Measurements from ENCODE around the gene PHLDA2. TPM values are rescaled to one million over a fixed set of nuclear protein-coding genes. Genes with fewer than 3 reads are reported as not detected.
"Not testable (repeated sequence)": the region's sequence is repeated elsewhere in the genome, so short reads cannot be mapped to it uniquely, and the experiment has no call there.

The PHLDA2 gene
- total and polyA plus RNA-seq, 3 experiments from 2014 or later, result 1.3 to 2.9 (median 2.1) TPM

GRCh38 chr11:2937641-2938457 lies 8.6 kb upstream of the PHLDA2 start:
- Mint-ChIP-seq H3K27ac (peak overlapping the region in 6 of 8 donors; percentile 20 to 93 (median 64)), H3K4me3 (peak overlapping the region in 6 of 7 donors; percentile 7 to 81 (median 48)), H3K9me3 (peaks cover 5 to 28% (median 24%) of the 10 kb centered on the region in 5 donors), H3K27me3 (peaks cover 0 to 18% of the 10 kb centered on the region in 2 donors), H3K4me1 (peaks cover 5 to 29% (median 7%) of the 10 kb centered on the region in 3 donors), H3K36me3 (peaks cover 1 to 15% (median 2%) of the 10 kb centered on the region in 3 donors)
- DNase-seq; POLR2A ChIA-PET; H3K27me3 ChIP-seq (ENCODE audit: insufficient read depth, low read length, poor library complexity, severe bottlenecking); H3K4me1 ChIP-seq (ENCODE audit: insufficient read depth, low read length); H3K4me3 ChIP-seq (ENCODE audit: low read length); H3K27ac ChIP-seq (ENCODE audit: low read depth, low read length); CTCF ChIA-PET; H3K36me3 ChIP-seq (ENCODE audit: insufficient read depth, low read length): not testable (repeated sequence)
- peaks cover 15% of the 10 kb centered on the region for H3K9me3 ChIP-seq (ENCODE audit: low read length)

GRCh38 chr11:2934611-2935239 lies 5.5 kb upstream of the PHLDA2 start:
- peaks cover 9 to 26% (median 11%) of the 10 kb centered on the region in 3 donors for H3K4me1 Mint-ChIP-seq
- no peak overlapping the region for H3K4me3 Mint-ChIP-seq
- H3K27me3 Mint-ChIP-seq, result peaks cover 7 to 22% of the 10 kb centered on the region in 2 donors
- Histone ChIP-seq H3K27me3 (ENCODE audit: insufficient read depth, low read length, poor library complexity, severe bottlenecking) (peaks cover 5% of the 10 kb centered on the region), H3K36me3 (ENCODE audit: insufficient read depth, low read length) (no peaks in the 10 kb centered on the region), H3K4me3 (ENCODE audit: low read length) (no peak overlapping the region), H3K4me1 (ENCODE audit: insufficient read depth, low read length) (peaks cover 10% of the 10 kb centered on the region), H3K9me3 (ENCODE audit: low read length) (peaks cover 15% of the 10 kb centered on the region), H3K27ac (ENCODE audit: low read depth, low read length) (no peak overlapping the region)
- peak overlapping the region in 1 of 8 donors; percentile 15 for H3K27ac Mint-ChIP-seq
- peaks cover 5 to 27% (median 24%) of the 10 kb centered on the region in 5 donors for H3K9me3 Mint-ChIP-seq
- CTCF ChIA-PET, result no interaction called here
- POLR2A ChIA-PET, result interaction anchor here (1.2 kb wide), 1 partner anchor 42 kb away, joined by 3 read pairs; no protein-coding TSS in a partner anchor
- no peak for DNase-seq
- peaks cover 1 to 15% (median 4%) of the 10 kb centered on the region in 3 donors for H3K36me3 Mint-ChIP-seq

- H3K27me3 ChIP-seq (ENCODE audit: insufficient read depth, low read length, poor library complexity, severe bottlenecking), result peaks cover 6% of the 10 kb centered on the region
- H3K27me3 Mint-ChIP-seq, result peaks cover 8 to 19% of the 10 kb centered on the region in 2 donors
- no peak overlapping the region for H3K4me3 Mint-ChIP-seq
- H3K27ac ChIP-seq (ENCODE audit: low read depth, low read length), result no peak overlapping the region
- H3K9me3 Mint-ChIP-seq, result peaks cover 5 to 23% (median 22%) of the 10 kb centered on the region in 5 donors
- H3K36me3 Mint-ChIP-seq, result peaks cover 1 to 14% (median 4%) of the 10 kb centered on the region in 3 donors
- DNase-seq, result no peak
- peak overlapping the region in 1 of 8 donors; percentile 72 for H3K27ac Mint-ChIP-seq
- no peaks in the 10 kb centered on the region for H3K36me3 ChIP-seq (ENCODE audit: insufficient read depth, low read length)
- ChIA-PET POLR2A (interaction anchor here (1.2 kb wide), 1 partner anchor 42 kb away, joined by 3 read pairs; no protein-coding TSS in a partner anchor), CTCF (interaction anchor here (1.4 kb wide), 1 partner anchor 42 kb away, joined by 5 read pairs; no protein-coding TSS in a partner anchor)
- no peak overlapping the region for H3K4me3 ChIP-seq (ENCODE audit: low read length)
- peaks cover 9 to 27% (median 10%) of the 10 kb centered on the region in 3 donors for H3K4me1 Mint-ChIP-seq
- peaks cover 12% of the 10 kb centered on the region for H3K4me1 ChIP-seq (ENCODE audit: insufficient read depth, low read length)
- peaks cover 14% of the 10 kb centered on the region for H3K9me3 ChIP-seq (ENCODE audit: low read length)
These were observed 4.9 kb upstream of the PHLDA2 start for GRCh38 chr11:2934021-2934550.

GRCh38 chr11:2933375-2934020 lies 4.3 kb upstream of the PHLDA2 start:
- Histone ChIP-seq H3K27me3 (ENCODE audit: insufficient read depth, low read length, poor library complexity, severe bottlenecking) (peaks cover 6% of the 10 kb centered on the region), H3K4me3 (ENCODE audit: low read length) (no peak overlapping the region), H3K9me3 (ENCODE audit: low read length) (peaks cover 8% of the 10 kb centered on the region), H3K4me1 (ENCODE audit: insufficient read depth, low read length) (peaks cover 15% of the 10 kb centered on the region), H3K36me3 (ENCODE audit: insufficient read depth, low read length) (no peaks in the 10 kb centered on the region), H3K27ac (ENCODE audit: low read depth, low read length) (no peak overlapping the region)
- POLR2A ChIA-PET, result interaction anchor here (1.2 kb wide), 1 partner anchor 41 kb away, joined by 3 read pairs; no protein-coding TSS in a partner anchor
- H3K4me3 Mint-ChIP-seq, result peak overlapping the region in 1 of 7 donors; percentile 30
- H3K4me1 Mint-ChIP-seq, result peaks cover 11 to 30% (median 13%) of the 10 kb centered on the region in 3 donors
- CTCF ChIA-PET, result interaction anchor here (1.4 kb wide), 1 partner anchor 41 kb away, joined by 5 read pairs; no protein-coding TSS in a partner anchor
- H3K27me3 Mint-ChIP-seq, result peaks cover 10 to 18% of the 10 kb centered on the region in 2 donors
- H3K36me3 Mint-ChIP-seq, result peaks cover 1 to 8% (median 4%) of the 10 kb centered on the region in 3 donors
- peaks cover 5 to 17% (median 16%) of the 10 kb centered on the region in 5 donors for H3K9me3 Mint-ChIP-seq
- DNase-seq, result peak in 3 of 5 donors; percentile 38 to 69 (median 39)
- peak overlapping the region in 4 of 8 donors; percentile 17 to 48 (median 31) for H3K27ac Mint-ChIP-seq

GRCh38 chr11:2932850-2933251 lies 3.6 kb upstream of the PHLDA2 start:
- CTCF ChIA-PET, result interaction anchor here (1.4 kb wide), 1 partner anchor 41 kb away, joined by 5 read pairs; no protein-coding TSS in a partner anchor
- peaks cover 6% of the 10 kb centered on the region for H3K27me3 ChIP-seq (ENCODE audit: insufficient read depth, low read length, poor library complexity, severe bottlenecking)
- H3K27ac Mint-ChIP-seq, result peak overlapping the region in 3 of 8 donors; percentile 36 to 48 (median 38)
- peaks cover 6% of the 10 kb centered on the region for H3K9me3 ChIP-seq (ENCODE audit: low read length)
- no peak overlapping the region for H3K4me3 ChIP-seq (ENCODE audit: low read length)
- peak overlapping the region in 1 of 7 donors; percentile 30 for H3K4me3 Mint-ChIP-seq
- POLR2A ChIA-PET, result no interaction called here
- peaks cover 5 to 10% (median 10%) of the 10 kb centered on the region in 5 donors for H3K9me3 Mint-ChIP-seq
- H3K4me1 ChIP-seq (ENCODE audit: insufficient read depth, low read length), result peaks cover 22% of the 10 kb centered on the region
- peaks cover 1 to 5% (median 4%) of the 10 kb centered on the region in 3 donors for H3K36me3 Mint-ChIP-seq
- peaks cover 16 to 36% (median 19%) of the 10 kb centered on the region in 3 donors for H3K4me1 Mint-ChIP-seq
- peaks cover 16 to 20% of the 10 kb centered on the region in 2 donors for H3K27me3 Mint-ChIP-seq
- H3K27ac ChIP-seq (ENCODE audit: low read depth, low read length), result no peak overlapping the region
- DNase-seq, result peak in 1 of 5 donors; percentile 33
- H3K36me3 ChIP-seq (ENCODE audit: insufficient read depth, low read length), result no peaks in the 10 kb centered on the region

GRCh38 chr11:2931771-2932738 lies 2.8 kb upstream of the PHLDA2 start:
- DNase-seq, result peak in 1 of 5 donors; percentile 45
- H3K4me3 ChIP-seq (ENCODE audit: low read length), result no peak overlapping the region
- H3K27me3 ChIP-seq (ENCODE audit: insufficient read depth, low read length, poor library complexity, severe bottlenecking), result peaks cover 6% of the 10 kb centered on the region
- no peak overlapping the region for H3K27ac ChIP-seq (ENCODE audit: low read depth, low read length)
- ChIA-PET POLR2A (interaction anchor here (0.5 kb wide), 1 partner anchor 32 kb away, joined by 3 read pairs; no protein-coding TSS in a partner anchor), CTCF (interaction anchor here (0.8 to 5.2 kb wide), 3 partner anchors 39 to 400 kb away, joined by 3 to 48 read pairs (median 4); no protein-coding TSS in a partner anchor)
- peaks cover 25% of the 10 kb centered on the region for H3K4me1 ChIP-seq (ENCODE audit: insufficient read depth, low read length)
- H3K4me3 Mint-ChIP-seq, result peak overlapping the region in 1 of 7 donors; percentile 54
- no peaks in the 10 kb centered on the region for H3K9me3 ChIP-seq (ENCODE audit: low read length)
- H3K27ac Mint-ChIP-seq, result peak overlapping the region in 3 of 8 donors; percentile 27 to 48 (median 36)
- H3K36me3 Mint-ChIP-seq, result peaks cover 0 to 1% (median 0%) of the 10 kb centered on the region in 3 donors
- peaks cover 20 to 21% of the 10 kb centered on the region in 2 donors for H3K27me3 Mint-ChIP-seq
- no peaks in the 10 kb centered on the region for H3K36me3 ChIP-seq (ENCODE audit: insufficient read depth, low read length)
- H3K9me3 Mint-ChIP-seq, result peaks cover 0 to 4% (median 2%) of the 10 kb centered on the region in 5 donors
- peaks cover 20 to 41% (median 22%) of the 10 kb centered on the region in 3 donors for H3K4me1 Mint-ChIP-seq
